Small intestine (tissue), 7 donors: ENCODE data around the gene GSTA3. TPM values are rescaled to one million over a fixed set of nuclear protein-coding genes. Genes with fewer than 3 reads are reported as not detected.
"Not testable (repeated sequence)": the region's sequence is repeated elsewhere in the genome, so short reads cannot be mapped to it uniquely, and the experiment has no call there.

Experiments used
- DNase-seq, 2 donors: peaks; one replicate each; pipeline versions ENCODE4 v3.0.0 to v3.0.0-alpha.2; 2013
- FAIRE-seq: peaks from 2 replicates; lab custom pipeline; 2012; peaks lifted over from hg19 to GRCh38; lab: Jason Lieb, UNC
- H3K27ac ChIP-seq, 3 donors: one replicate each; pipeline ENCODE4 v1.5.1; 2013; ENCODE audit warnings: low read length in 2 of 3, mild to moderate bottlenecking in 2 of 3, control low read depth in 1 of 3, inconsistent platforms in 1 of 3, low read depth in 1 of 3, moderate library complexity in 1 of 3
- H3K27me3 ChIP-seq, 3 donors: one replicate each; pipeline ENCODE4 v1.6.1; 2013; ENCODE audit warnings: low read length in 3 of 3, inconsistent platforms in 1 of 3; ENCODE audit not compliant: control insufficient read depth in 3 of 3, insufficient read depth in 3 of 3
- H3K36me3 ChIP-seq, 3 donors: one replicate each; pipeline ENCODE4 v1.6.1; 2013; ENCODE audit warnings: low read length in 3 of 3, inconsistent platforms in 1 of 3, low read depth in 1 of 3, mild to moderate bottlenecking in 1 of 3, moderate library complexity in 1 of 3; ENCODE audit not compliant: control insufficient read depth in 3 of 3, insufficient read depth in 2 of 3
- H3K4me1 ChIP-seq, 3 donors: one replicate each; pipeline ENCODE4 v1.6.1; 2013; ENCODE audit warnings: low read length in 2 of 3, inconsistent platforms in 1 of 3, low read depth in 1 of 3, mild to moderate bottlenecking in 1 of 3, moderate library complexity in 1 of 3; ENCODE audit not compliant: control insufficient read depth in 3 of 3, insufficient read depth in 2 of 3
- H3K4me3 ChIP-seq, 3 donors: one replicate each; pipeline ENCODE4 v1.5.1; 2013; ENCODE audit warnings: low read length in 3 of 3, control low read depth in 1 of 3, inconsistent platforms in 1 of 3, low read depth in 1 of 3, mild to moderate bottlenecking in 1 of 3, moderate library complexity in 1 of 3
- H3K9me3 ChIP-seq, 2 donors: one replicate each; pipeline ENCODE4 v1.6.1; 2013; ENCODE audit warnings: low read depth in 1 of 2, low read length in 1 of 2; ENCODE audit not compliant: control insufficient read depth in 2 of 2, insufficient read depth in 1 of 2
- WGBS, 3 donors: extraction: QIAGEN DNeasy Blood & Tissue Kit; methylation state at CpG; one replicate each; pipeline ENCODE4 v1.1.7; 2013; 5-methylcytosine and 5-hydroxymethylcytosine counted together
- polyA plus RNA-seq, 4 donors: library from polyadenylated mRNA; stranded (reverse) in 3 of 4; unstranded in 1 of 4; fragments of 200-250 nt in 3 of 4; fragments of 120-200 nt in 1 of 4; gene quantifications; one replicate each; pipeline versions ENCODE4 v1.2.1 to v1.2.3, GENCODE V29; 2013
- donor health status: healthy with polysubstance abuse.
- donor health status: control.
- donor health status: control.
- donor health status: Bipolar disorder and iron deficiency.
- donor health status: healthy.

GSTA3 gene
- polyA plus RNA-seq, 4 donors, result not detected

GRCh38 chr6:52868899-52869298, 40.6 kb downstream of the GSTA3 start:
- not testable (repeated sequence) for H3K4me3 ChIP-seq, H3K27ac ChIP-seq, H3K4me1 ChIP-seq, H3K36me3 ChIP-seq, FAIRE-seq, H3K9me3 ChIP-seq, DNase-seq, H3K27me3 ChIP-seq
- 65 to 78% (median 72%) methylated on average over 5 of the region's 5 CpGs for WGBS, 3 donors

- FAIRE-seq, result no peak
- no peaks in the 10 kb centered on the region for H3K27me3 ChIP-seq
- no peak for DNase-seq
- H3K4me1 ChIP-seq, result peaks cover 0 to 2% (median 0%) of the 10 kb centered on the region in 3 donors
- H3K27ac ChIP-seq, result no peak overlapping the region
- no peaks in the 10 kb centered on the region for H3K9me3 ChIP-seq
- no peaks in the 10 kb centered on the region for H3K36me3 ChIP-seq
- 84 to 97% (median 93%) methylated on average over 1 of the region's 1 CpG for WGBS, 3 donors
- no peak overlapping the region for H3K4me3 ChIP-seq
These were observed 41.3 kb downstream of the GSTA3 start for GRCh38 chr6:52868240-52868639.

GRCh38 chr6:52861151-52861550, 48.3 kb downstream of the GSTA3 start:
- 52 to 75% (median 75%) methylated on average over 7 of the region's 7 CpGs for WGBS, 3 donors
- FAIRE-seq, DNase-seq, H3K4me3 ChIP-seq, H3K36me3 ChIP-seq, H3K27ac ChIP-seq, H3K9me3 ChIP-seq, H3K4me1 ChIP-seq, H3K27me3 ChIP-seq: not testable (repeated sequence)

GRCh38 chr6:52858416-52858815, 51.1 kb downstream of the GSTA3 start:
- H3K27me3 ChIP-seq, result no peaks in the 10 kb centered on the region
- H3K4me1 ChIP-seq, result peaks cover 0 to 2% (median 0%) of the 10 kb centered on the region in 3 donors
- no peak overlapping the region for H3K4me3 ChIP-seq
- H3K9me3 ChIP-seq, result no peaks in the 10 kb centered on the region
- DNase-seq, result no peak
- no peak for FAIRE-seq
- WGBS, 3 donors, result 70 to 85% (median 78%) methylated on average over 4 of the region's 4 CpGs
- no peaks in the 10 kb centered on the region for H3K36me3 ChIP-seq
- no peak overlapping the region for H3K27ac ChIP-seq

GRCh38 chr6:52856137-52856536, 53.4 kb downstream of the GSTA3 start:
- not testable (repeated sequence) for FAIRE-seq, H3K27me3 ChIP-seq, H3K36me3 ChIP-seq, H3K27ac ChIP-seq, H3K4me3 ChIP-seq, H3K9me3 ChIP-seq, H3K4me1 ChIP-seq
- DNase-seq, result peak; percentile 29 to 32
- 0 to 3% (median 0%) methylated on average over 2 to 3 of the region's 3 CpGs for WGBS, 3 donors

GRCh38 chr6:52849137-52849536, 60.4 kb downstream of the GSTA3 start:
- DNase-seq (no peak), FAIRE-seq (no peak)
- Histone ChIP-seq H3K4me3 (no peak overlapping the region), H3K36me3 (no peaks in the 10 kb centered on the region), H3K27ac (no peak overlapping the region), H3K9me3 (peaks cover 0 to 13% of the 10 kb centered on the region in 2 donors), H3K4me1 (peaks cover 0 to 11% (median 2%) of the 10 kb centered on the region in 3 donors), H3K27me3 (peaks cover 0 to 2% (median 0%) of the 10 kb centered on the region in 3 donors)
- 85 to 95% (median 89%) methylated on average over 4 of the region's 4 CpGs for WGBS, 3 donors

Other genes with a start within 250 kb of the GSTA3 start
- gene TMEM14A, start 238.6 kb downstream of the GSTA3 start, polyA plus RNA-seq, result 10 to 100 TPM; 26.7 to 52.2 (median 36.7) TPM
- gene GSTA2, start 146.2 kb downstream of the GSTA3 start, polyA plus RNA-seq, result 100 to 1,000 TPM in 1 of 4 donors, 10 to 100 TPM in 3; 21.5 to 232 (median 56.4) TPM
- 1,000 to 10,000 TPM in 2 of 4 donors, 100 to 1,000 TPM in 2; 174 to 2,206 (median 874) TPM for gene GSTA1, start 105.9 kb downstream of the GSTA3 start, polyA plus RNA-seq
- not detected for gene GSTA5, start 68.9 kb downstream of the GSTA3 start, polyA plus RNA-seq
- gene GSTA4, start 85.6 kb upstream of the GSTA3 start, polyA plus RNA-seq, result 10 to 100 TPM; 11.3 to 81.0 (median 22.5) TPM
- 10 to 100 TPM in 2 of 4 donors, 1 to 10 TPM in 2; 5.9 to 49.9 (median 10.6) TPM for gene CILK1, start 152.1 kb upstream of the GSTA3 start, polyA plus RNA-seq
- 100 to 1,000 TPM in 1 of 4 donors, 10 to 100 TPM in 3; 30.6 to 121 (median 39.0) TPM for gene FBXO9, start 155.7 kb upstream of the GSTA3 start, polyA plus RNA-seq
- not detected for gene GCM1, start 239.1 kb upstream of the GSTA3 start, polyA plus RNA-seq